PC-3 (cell line): ENCODE data around the gene ALDH5A1. TPM values are rescaled to one million over a fixed set of nuclear protein-coding genes. Genes with fewer than 3 reads are reported as not detected.

Source experiments
- ATAC-seq: fragments of 200-7000 bp; cut with Tn5 transposase; 2 replicates; pipeline ENCODE4 v1.9.1; 2020; ENCODE audit warnings: mild to moderate bottlenecking, moderate library complexity
- BruUV-seq: library from RNA; stranded (reverse); fragments of 400-500 nt; replicated peaks from 2 replicates; lab custom pipeline; 2021; lab: Mats Ljungman, UMichigan
- CTCF ChIA-PET: fragments of 300-600 bp; sonication (Branson Sonifier 250); formaldehyde crosslinking; loops from one replicate; lab custom pipeline; 2022; ENCODE audit warnings: antibody characterized with exemption; lab: Charles Lee
- POLR2A ChIA-PET: fragments of 300-600 bp; sonication (Branson Sonifier 250); formaldehyde crosslinking; loops from one replicate; lab custom pipeline; 2022; ENCODE audit warnings: antibody characterized with exemption; ENCODE audit not compliant: unreplicated experiment; lab: Charles Lee
- DNase-seq: peaks from one replicate; pipeline ENCODE4 v3.0.0-alpha.2; 2015
- H2AFZ ChIP-seq: fragments of 300-600 bp; sonication (generic); 2 replicates; pipeline ENCODE4 v1.6.0; 2016; ENCODE audit warnings: antibody characterized with exemption, low read length
- H3F3A ChIP-seq: fragments of 300-600 bp; sonication (generic); one replicate; pipeline ENCODE4 v1.6.0; 2017; ENCODE audit warnings: antibody characterized with exemption, low read length, control low read depth, mild to moderate bottlenecking; ENCODE audit not compliant: unreplicated experiment
- H3K27ac ChIP-seq: fragments of 300-600 bp; sonication (generic); 2 replicates; pipeline ENCODE4 v1.5.1; 2016; ENCODE audit warnings: mild to moderate bottlenecking, low read length
- H3K27me3 ChIP-seq: fragments of 300-600 bp; sonication (generic); 2 replicates; pipeline ENCODE4 v1.6.1; 2016; ENCODE audit warnings: low read length, mixed read lengths
- H3K36me3 ChIP-seq: fragments of 300-600 bp; sonication (generic); 2 replicates; pipeline ENCODE4 v1.6.1; 2016; ENCODE audit warnings: low read depth, mixed run types, low read length, mixed read lengths
- H3K4me1 ChIP-seq: fragments of 300-600 bp; sonication (generic); 2 replicates; pipeline ENCODE4 v1.5.1; 2016; ENCODE audit warnings: low read length; ENCODE audit not compliant: insufficient read depth
- H3K4me2 ChIP-seq: fragments of 300-600 bp; sonication (generic); 2 replicates; pipeline ENCODE4 v1.6.0; 2016; ENCODE audit warnings: low read length
- H3K4me3 ChIP-seq: fragments of 300-600 bp; sonication (generic); 2 replicates; pipeline ENCODE4 v1.5.1; 2016; ENCODE audit warnings: mild to moderate bottlenecking, low read length, mixed read lengths
- H3K79me2 ChIP-seq: fragments of 300-600 bp; sonication (generic); 2 replicates; pipeline ENCODE4 v1.6.1; 2017; ENCODE audit warnings: low read length, mixed read lengths
- H3K9ac ChIP-seq: fragments of 300-600 bp; sonication (generic); 2 replicates; pipeline ENCODE4 v1.6.0; 2016; ENCODE audit warnings: mild to moderate bottlenecking, low read length
- H3K9me2 ChIP-seq: fragments of 300-600 bp; sonication (generic); replicated peaks from 2 replicates; pipeline ENCODE4 v1.6.1; 2016; ENCODE audit warnings: mixed run types, low read length, mixed read lengths
- H3K9me3 ChIP-seq: fragments of 300-600 bp; sonication (generic); 2 replicates; pipeline ENCODE4 v1.6.1; 2016; ENCODE audit warnings: low read length, mixed read lengths
- H4K20me1 ChIP-seq: fragments of 300-600 bp; sonication (generic); 2 replicates; pipeline ENCODE4 v1.6.1; 2016; ENCODE audit warnings: low read length, mixed read lengths
- CTCF ChIP-seq: fragments of 300-600 bp; sonication (generic); conservative IDR thresholded peaks from 2 replicates; pipeline ENCODE4 v1.5.1; 2017; ENCODE audit warnings: antibody characterized with exemption, low read depth, mild to moderate bottlenecking, low read length
- EZH2 ChIP-seq: fragments of 300-600 bp; sonication (generic); IDR thresholded peaks from one replicate; pipeline ENCODE4 v1.6.1; 2017; ENCODE audit warnings: antibody characterized with exemption, mild to moderate bottlenecking, low read length; ENCODE audit not compliant: unreplicated experiment
- EZH2phosphoT487 ChIP-seq: fragments of 300-600 bp; sonication (generic); IDR thresholded peaks from 2 replicates; pipeline ENCODE4 v1.6.1; 2018; ENCODE audit warnings: mild to moderate bottlenecking, antibody characterized with exemption, low read length, borderline replicate concordance
- intact Hi-C: fragments of 100-400 bp; cut with micrococcal nuclease; formaldehyde crosslinking; loops from 2 replicates; pipeline ENCODE4 v1.9.0; 2023
- total RNA-seq: library from RNA; depleted of rRNA; stranded (reverse); fragments of >200 nt; gene quantifications from 2 replicates; pipeline ENCODE4 v1.2.3, GENCODE V29; 2014

ALDH5A1 gene
- total RNA-seq, 1 experiment from 2014 or later = 11.9 TPM

GRCh38 chr6:24517659-24518543 lies 23.1 kb downstream of the ALDH5A1 start:
- no peak overlapping the region for H3K4me2 ChIP-seq
- H3K4me3 ChIP-seq = no peak overlapping the region
- no peaks in the 10 kb centered on the region for H3K9me2 ChIP-seq
- DNase-seq (no peak), ATAC-seq (no peak)
- no peak overlapping the region for H3K9ac ChIP-seq
- no peak overlapping the region for H2AFZ ChIP-seq
- H3K27me3 ChIP-seq = no peaks in the 10 kb centered on the region
- no peaks in the 10 kb centered on the region for H3F3A ChIP-seq
- no peaks in the 10 kb centered on the region for H4K20me1 ChIP-seq
- no peak for TF ChIP-seq EZH2
- no peak for TF ChIP-seq EZH2phosphoT487
- TF ChIP-seq CTCF = no peak
- no peak overlapping the region for H3K27ac ChIP-seq
- intact Hi-C loops = no loop called here
- no peaks in the 10 kb centered on the region for H3K4me1 ChIP-seq
- H3K79me2 ChIP-seq = no peaks in the 10 kb centered on the region
- no TSS peak for BruUV-seq
- ChIA-PET CTCF (no interaction called here), POLR2A (no interaction called here)
- H3K9me3 ChIP-seq = no peaks in the 10 kb centered on the region
- H3K36me3 ChIP-seq = no peaks in the 10 kb centered on the region

- Histone ChIP-seq H3K27ac (no peak overlapping the region), H3K4me2 (no peak overlapping the region), H3K9me3 (no peaks in the 10 kb centered on the region), H2AFZ (no peak overlapping the region), H3F3A (no peaks in the 10 kb centered on the region), H4K20me1 (no peaks in the 10 kb centered on the region), H3K4me3 (no peak overlapping the region), H3K79me2 (no peaks in the 10 kb centered on the region), H3K27me3 (no peaks in the 10 kb centered on the region), H3K4me1 (no peaks in the 10 kb centered on the region), H3K9ac (no peak overlapping the region), H3K36me3 (no peaks in the 10 kb centered on the region), H3K9me2 (no peaks in the 10 kb centered on the region)
- no TSS peak for BruUV-seq
- DNase-seq (peak; percentile 67), ATAC-seq (peak; percentile 97)
- TF ChIP-seq EZH2 (no peak), CTCF (peak; percentile 93), EZH2phosphoT487 (no peak)
- ChIA-PET CTCF (interaction anchor here (0.5 to 1.2 kb wide), 9 partner anchors 15 to 232 kb away, joined by 3 to 14 read pairs (median 3); partner anchors contain the start of gene ALDH5A1), POLR2A (no interaction called here)
- intact Hi-C loops = loop anchor here (1.0 to 10.0 kb wide), 3 partner anchors 61 to 236 kb away; no protein-coding TSS in a partner anchor
Measured at GRCh38 chr6:24520929-24521546, 26.3 kb downstream of the ALDH5A1 start.
